ENCODE results near the gene SREBF2. TPM values are rescaled to one million over a fixed set of nuclear protein-coding genes. Genes with fewer than 3 reads are reported as not detected.

SREBF2 gene
- total and polyA plus RNA-seq, 10 of the 15 experiments (the other 5 are each of a cell fraction or from before 2014, with no cell fraction given) = 2.4 to 177 (median 78.8) TPM

DNA sequence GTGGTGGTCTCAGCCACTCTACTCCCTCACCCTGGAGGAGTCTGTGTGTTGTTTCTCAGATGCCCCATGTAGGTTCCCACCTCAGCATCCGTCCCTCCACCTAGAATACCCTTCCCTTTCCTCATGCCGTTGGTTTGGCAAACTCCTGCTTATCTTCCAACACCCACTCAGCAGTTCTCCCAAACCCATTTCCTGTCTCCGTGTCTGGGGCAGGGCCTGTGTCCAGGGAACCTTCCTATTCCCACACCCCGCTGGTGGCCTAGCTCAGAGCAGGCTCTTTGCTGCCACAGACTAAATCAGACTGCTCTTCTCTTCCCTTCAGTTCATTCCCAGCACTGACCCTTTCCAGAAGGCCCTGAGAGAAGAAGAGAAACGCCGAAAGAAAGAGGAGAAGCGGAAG lies 7.5 kb upstream of the SREBF2 start:
- ChIA-PET CTCF (interaction anchor here (3.1 to 3.4 kb wide), 2 partner anchors 115 to 128 kb away, joined by 13 to 20 read pairs; no protein-coding TSS in a partner anchor), RAD21 (ENCODE audit: unreplicated experiment) (interaction anchor here (0.6 to 1.1 kb wide), 2 partner anchors 32 to 158 kb away, joined by 3 to 5 read pairs; no protein-coding TSS in a partner anchor), SMC1A (ENCODE audit: uncharacterized antibody, unreplicated experiment) (interaction anchor here (1.6 kb wide), 1 partner anchor 25 kb away, joined by 4 read pairs; the partner anchor contains the start of gene CCDC134), POLR2A (interaction anchor here (0.5 kb wide), 1 partner anchor 605 kb away, joined by 5 read pairs; no protein-coding TSS in a partner anchor)
- Histone ChIP-seq H4K20me1 (ENCODE audit: control insufficient read depth, insufficient read depth) (no peaks in the 10 kb centered on the region), H3K27me3 (replicated peaks in 1 of 2; ENCODE audit: control insufficient read depth in 2 of 2, insufficient read depth in 2 of 2, low read length in 1 of 2) (no peaks in the 10 kb centered on the region), H3K79me2 (ENCODE audit: control insufficient read depth, insufficient read depth, low read length) (no peaks in the 10 kb centered on the region), H3K9ac (ENCODE audit: control insufficient read depth, insufficient read depth, low read length) (no peak overlapping the region), H3K27ac (ENCODE audit: control insufficient read depth, insufficient read depth) (no peak overlapping the region), H3K36me3 (ENCODE audit: control insufficient read depth in 2 of 2, insufficient read depth in 2 of 2, low read length in 1 of 2) (peaks cover 8 to 10% of the 10 kb centered on the region in 2 experiments; a peak in 3 of 4 replicates), H3K4me1 (ENCODE audit: control insufficient read depth, insufficient read depth, low read length) (no peaks in the 10 kb centered on the region; the same call in 1 of the 2 replicates), H3K4me2 (ENCODE audit: control insufficient read depth, insufficient read depth) (no peak overlapping the region), H3K4me3 (no peak overlapping the region), H3K9me3 (replicated peaks; ENCODE audit: control insufficient read depth, insufficient read depth, low read length) (no peaks in the 10 kb centered on the region; the same call in 2 of the 3 replicates), H2AFZ (ENCODE audit: control insufficient read depth, low read depth, low read length) (no peak overlapping the region)
- BruUV-seq (replicated peaks) = no TSS peak
- TF ChIP-seq USF2 (IDR thresholded peaks at IDR 0.05; ENCODE audit: borderline replicate concordance, low read depth, low read length) (no peak), ETV6 (conservative IDR thresholded peaks at IDR 0.05 in 1 of 2, IDR thresholded peaks at IDR 0.05 in 1 of 2; ENCODE audit: borderline replicate concordance in 1 of 2, low read depth in 1 of 2) (no peak), ZNF24 (IDR thresholded peaks at IDR 0.05) (no peak), ZNF274 (IDR thresholded peaks at IDR 0.05; ENCODE audit: insufficient read depth, insufficient read length) (no peak), NBN (IDR thresholded peaks at IDR 0.05) (no peak), ZBED1 (IDR thresholded peaks at IDR 0.05; ENCODE audit: borderline replicate concordance) (no peak), NR2F1 (conservative IDR thresholded peaks at IDR 0.05) (no peak), NFIC (IDR thresholded peaks at IDR 0.05; ENCODE audit: low read depth, low read length) (no peak), NKRF (conservative IDR thresholded peaks at IDR 0.05) (no peak), SPI1 (IDR thresholded peaks at IDR 0.05; ENCODE audit: borderline replicate concordance, insufficient read depth, low read depth, low read length) (no peak)
- ATAC-seq = no peak
- in situ Hi-C loops (cut with MboI) (no loop called here), intact Hi-C loops (cut with micrococcal nuclease; ENCODE audit: unreplicated experiment) (no loop called here)
- WGBS (ENCODE audit: insufficient coverage, insufficient replicate concordance, low lambda C conversion rate, missing lambda C conversion rate) = 81% methylated on average over 7 of the region's 7 CpGs
- FAIRE-seq = no peak
- no peak for DNase-seq (ENCODE audit: low read depth, low spot score)
